Amniotic stem cell (primary cell): ENCODE data around the gene ARHGAP32.

Experiments used
- DNase-seq: peaks from one replicate; lab custom pipeline; 2025; lab: John Stamatoyannopoulos, UW

Gene ARHGAP32

DNA sequence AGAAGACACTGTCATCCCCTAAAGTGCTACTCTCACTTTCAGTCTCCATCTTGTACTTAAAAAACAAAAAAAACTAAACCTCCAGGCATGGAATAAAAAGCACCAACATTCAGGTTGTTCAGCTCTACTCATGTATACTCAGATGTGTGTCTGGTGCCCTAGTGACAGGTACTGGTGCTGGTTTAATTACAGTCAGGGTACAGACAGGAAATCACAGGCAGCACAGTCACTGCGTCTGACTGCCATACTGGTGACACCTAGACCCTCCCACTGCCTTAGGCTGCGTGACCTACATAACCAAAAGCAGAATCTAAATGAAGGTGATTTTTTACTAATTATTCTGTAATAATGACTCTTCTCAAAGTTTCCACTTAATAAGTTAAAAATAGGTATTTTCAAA lies at the start of gene ARHGAP32:
Gene ARHGAP32 (minus strand): TSS at position 176 of the 400 bp plus-strand sequence. CDS start 127 bp downstream, at position 49.
- DNase-seq = no peak

DNA sequence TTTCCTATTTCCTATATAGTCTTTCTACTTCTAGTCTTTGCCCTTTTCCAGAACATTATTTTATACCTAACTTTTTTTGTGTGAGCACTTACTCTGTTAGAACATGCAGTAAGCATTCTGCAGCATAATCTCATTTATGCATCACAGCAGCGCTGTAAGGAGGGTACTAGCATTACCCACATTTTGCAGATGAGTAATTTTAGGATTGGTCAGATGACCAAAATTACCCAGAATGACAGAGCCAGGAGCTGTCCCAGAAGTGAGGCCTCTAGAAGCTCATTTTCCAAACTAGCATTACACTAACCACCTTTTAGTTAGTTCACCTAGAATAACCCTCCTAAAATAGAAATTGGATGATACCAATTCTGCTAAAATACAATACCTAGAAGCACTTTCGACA lies 47.1 kb upstream of the ARHGAP32 start:
- no peak for DNase-seq

DNA sequence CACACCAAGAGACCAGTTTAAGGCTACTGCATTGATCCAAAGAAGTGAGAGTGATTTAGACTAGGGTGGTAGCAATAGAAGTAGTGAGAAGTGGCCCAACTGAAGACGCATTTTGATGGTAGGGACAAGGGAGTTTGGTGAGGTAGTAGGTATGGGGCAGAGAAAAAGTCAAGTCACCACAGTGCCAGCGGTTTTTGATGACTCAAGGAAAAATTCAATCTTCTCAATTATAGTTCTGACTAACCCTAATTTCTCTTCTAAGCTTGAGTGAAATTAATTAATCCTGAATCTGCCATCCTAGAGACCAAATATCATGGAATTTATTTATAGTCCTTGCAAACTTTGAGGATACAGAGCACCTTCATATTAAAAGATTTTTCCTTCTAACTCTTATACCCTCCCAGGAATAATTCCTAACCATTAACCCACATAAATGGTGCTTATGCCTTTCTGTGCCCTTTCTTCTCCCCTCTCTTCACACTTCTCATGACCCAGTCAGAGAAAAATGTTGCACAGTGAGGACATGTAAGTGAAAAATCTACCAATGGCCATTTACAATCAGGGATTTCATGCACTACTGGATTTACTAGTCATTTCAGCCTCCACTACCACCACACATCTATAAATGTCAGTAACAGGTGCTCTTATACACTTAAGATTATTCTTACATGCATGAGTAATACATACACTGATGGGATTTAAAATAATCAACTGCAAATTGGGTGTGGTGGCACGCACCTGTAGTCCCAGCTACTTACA lies 45.9 kb upstream of the ARHGAP32 start:
- no peak for DNase-seq

DNA sequence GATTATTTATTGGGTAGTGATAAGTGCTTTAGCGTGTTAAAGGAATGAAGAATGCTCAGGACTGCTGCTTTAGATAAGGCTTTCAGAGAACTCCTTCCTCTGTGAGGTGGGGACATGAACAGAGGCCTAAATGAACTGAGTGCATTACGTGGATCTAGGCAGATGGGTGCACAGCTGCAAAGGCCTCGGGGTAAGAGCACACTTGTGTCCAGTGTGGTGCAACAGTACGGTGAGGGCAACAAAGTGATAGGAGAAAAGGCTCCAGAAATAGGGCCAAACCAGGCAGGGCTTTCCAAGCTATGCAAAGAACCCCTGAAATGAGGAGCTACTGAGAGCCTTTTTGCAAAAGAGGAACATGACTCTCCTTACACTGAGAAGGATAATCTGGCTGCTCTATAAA lies 45.3 kb upstream of the ARHGAP32 start:
- DNase-seq = no peak

DNA sequence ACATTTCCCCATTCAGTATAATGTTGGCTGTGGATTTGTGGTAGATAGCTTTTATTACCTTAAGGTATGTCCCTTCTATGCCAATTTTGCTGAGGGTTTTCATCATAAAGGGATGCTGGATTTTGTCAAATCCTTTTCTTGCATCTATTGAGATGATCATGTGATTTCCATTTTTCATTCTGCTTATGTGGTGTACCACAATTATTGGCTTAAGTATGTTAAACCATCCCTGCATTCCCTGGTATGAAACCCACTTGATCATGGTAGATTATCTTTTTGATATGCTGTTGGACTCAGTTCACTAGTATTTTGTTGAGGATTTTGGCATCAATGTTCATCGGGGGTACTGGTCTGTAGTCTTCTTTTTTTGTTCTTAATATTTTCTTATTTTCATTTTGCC lies 44.7 kb upstream of the ARHGAP32 start:
- no peak for DNase-seq

DNA sequence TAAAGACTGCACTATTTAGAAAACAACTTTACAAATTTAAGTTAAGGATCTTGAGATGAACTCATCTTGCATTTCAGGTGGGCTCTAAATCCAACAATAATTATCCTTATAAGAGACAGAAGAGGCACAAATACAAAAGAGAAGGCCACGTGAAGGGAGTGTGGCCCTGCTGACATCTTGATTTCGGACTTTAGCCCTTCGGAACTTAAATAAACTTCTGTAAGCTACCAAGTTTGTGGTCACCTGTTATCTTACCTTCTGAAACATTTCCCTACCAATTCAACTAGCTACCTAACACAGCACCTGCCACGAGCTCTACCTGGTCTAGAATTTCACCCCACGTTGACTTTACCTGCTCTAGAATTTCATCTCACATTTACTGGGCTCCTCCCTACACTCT lies 42.9 kb upstream of the ARHGAP32 start:
- no peak for DNase-seq

DNA sequence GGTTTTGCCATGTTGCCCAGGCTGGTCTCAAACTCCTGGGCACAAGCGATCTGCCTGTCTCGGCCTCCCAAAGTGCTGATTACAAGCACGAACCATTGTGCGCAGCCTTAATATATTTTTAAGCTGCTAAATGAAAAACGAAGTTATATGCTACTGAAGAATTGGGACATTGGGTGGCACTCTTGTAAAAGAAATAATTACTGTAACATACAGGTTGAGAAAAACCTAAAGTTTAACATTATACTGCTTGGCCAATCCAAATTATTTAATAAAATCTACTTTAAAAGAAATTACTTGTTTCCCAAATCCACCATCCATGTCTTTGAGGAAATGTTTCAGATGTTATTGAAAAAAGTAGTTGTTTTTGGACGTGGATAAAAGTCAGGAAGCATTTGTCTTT lies 37.9 kb upstream of the ARHGAP32 start:
- DNase-seq = no peak

DNA sequence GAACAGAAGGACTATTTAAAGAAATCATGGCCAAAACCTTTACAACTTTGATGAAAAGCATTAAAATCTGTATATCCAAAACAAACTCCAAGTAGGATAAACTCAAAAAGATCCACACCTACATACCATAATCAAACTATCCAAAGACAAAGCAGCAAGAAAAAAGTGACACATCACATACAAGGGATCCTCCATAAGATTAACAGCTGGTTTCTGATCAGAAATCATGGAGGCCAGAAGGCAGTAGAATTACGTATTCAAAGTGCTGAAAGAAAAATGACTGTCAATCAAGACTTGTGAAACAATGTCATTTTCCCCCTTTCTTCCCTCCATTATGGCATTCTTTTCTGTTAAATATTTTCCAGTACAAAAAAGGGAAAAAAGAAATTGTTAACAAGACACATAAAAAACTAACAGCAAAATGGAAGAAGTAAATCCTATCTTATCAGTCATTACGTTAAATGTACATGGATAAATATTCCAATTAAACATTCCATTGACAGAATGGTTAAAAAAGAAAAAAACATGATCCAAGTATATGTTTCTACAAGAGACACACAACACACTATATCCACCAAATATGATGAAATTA lies 34.2 kb upstream of the ARHGAP32 start:
- no peak for DNase-seq

DNA sequence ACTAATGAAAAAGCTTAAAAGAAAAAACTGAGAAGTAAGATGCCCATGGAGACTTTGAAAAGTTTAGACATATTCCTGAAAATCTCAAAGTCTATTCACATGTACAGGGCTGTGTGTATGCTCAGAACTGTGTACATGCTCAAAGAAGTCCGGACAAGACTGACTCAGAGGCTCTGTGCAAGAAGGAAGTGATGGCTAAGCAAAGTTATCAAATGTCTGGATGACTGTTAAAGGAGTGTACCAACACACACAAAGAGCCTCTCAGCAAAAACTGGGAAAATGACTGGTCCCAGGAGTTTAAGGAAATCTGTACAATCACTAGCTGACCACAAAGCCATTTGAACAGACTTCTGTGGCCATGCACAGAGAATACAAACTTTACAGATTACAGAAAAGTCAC lies 33.1 kb upstream of the ARHGAP32 start:
- DNase-seq = no peak

DNA sequence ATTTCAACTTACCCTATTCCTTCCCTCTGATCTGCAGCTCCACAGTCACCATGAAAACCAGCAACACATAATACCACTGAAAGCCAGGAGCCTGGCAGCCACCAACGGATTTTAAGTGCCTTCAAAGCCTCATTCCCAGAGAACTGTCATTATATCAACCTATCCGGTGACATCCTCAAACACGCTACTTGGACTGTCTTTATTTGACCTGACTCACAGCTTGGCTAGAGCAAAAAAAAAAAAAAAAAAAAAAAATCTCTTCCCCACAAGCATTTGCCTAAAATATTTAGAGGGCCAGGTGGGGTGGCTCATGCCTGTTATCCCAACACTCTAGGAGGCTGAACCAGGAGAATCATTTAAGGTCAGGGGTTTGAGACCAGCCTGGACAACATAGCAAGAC lies 32.4 kb upstream of the ARHGAP32 start:
- DNase-seq = no peak

DNA sequence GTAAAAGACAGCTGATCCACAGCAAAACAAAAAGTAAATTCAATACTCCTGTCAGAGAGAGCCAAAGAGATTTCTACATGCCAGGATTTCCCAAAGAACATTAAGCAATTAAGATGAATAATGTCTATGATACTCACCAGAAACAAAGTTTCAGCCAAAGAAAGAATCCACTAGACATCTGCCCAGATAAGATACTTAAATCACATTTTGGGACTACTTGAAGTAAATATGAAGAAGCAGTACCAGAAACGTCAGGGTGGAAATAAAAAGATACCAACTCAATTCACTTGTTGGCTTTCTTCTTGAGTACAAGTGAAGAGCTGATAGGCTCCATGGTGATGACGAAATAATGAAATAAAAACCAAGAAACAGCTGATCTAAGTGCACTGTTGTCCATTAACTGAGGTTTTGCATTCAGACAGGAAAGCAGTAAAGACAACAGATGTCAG lies 31.6 kb upstream of the ARHGAP32 start:
- no peak for DNase-seq

DNA sequence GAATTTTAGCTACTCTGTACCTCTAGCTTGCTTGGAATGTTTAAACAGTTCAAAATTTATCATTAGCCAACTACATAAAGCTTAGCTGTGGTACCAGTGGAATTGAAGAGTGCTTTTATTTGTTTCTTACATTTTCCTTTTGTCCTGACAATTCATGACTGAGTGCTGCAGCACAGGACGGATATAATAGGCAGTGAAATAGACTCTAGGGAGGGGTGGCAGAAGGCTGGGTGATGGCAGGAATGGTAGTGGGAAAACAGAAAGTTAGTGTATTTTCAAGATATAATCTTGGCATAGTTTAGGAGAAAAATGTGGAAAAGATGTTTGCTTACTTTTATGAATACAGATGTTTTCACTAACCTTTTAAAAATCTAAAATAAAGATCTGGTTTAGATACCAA lies 31.1 kb upstream of the ARHGAP32 start:
- no peak for DNase-seq

DNA sequence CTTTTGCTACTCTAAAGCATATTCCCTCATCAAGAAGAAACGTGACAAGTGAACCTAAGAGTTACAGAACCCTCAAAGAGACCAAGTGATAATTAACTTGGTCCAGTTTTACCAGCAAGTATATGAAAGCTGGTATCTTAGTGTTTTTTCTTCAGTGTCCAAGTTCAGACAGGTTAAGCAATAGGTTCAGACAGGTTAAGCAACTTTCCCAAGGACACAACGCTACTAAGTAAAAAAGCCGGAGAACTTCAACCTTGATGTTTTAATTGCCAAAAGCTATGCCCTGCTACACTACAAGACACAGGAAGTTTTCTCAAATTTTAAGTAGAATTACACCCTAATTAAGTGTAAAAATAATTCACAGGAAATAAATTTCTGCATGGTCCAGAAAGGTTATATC lies 30.0 kb upstream of the ARHGAP32 start:
- no peak for DNase-seq

DNA sequence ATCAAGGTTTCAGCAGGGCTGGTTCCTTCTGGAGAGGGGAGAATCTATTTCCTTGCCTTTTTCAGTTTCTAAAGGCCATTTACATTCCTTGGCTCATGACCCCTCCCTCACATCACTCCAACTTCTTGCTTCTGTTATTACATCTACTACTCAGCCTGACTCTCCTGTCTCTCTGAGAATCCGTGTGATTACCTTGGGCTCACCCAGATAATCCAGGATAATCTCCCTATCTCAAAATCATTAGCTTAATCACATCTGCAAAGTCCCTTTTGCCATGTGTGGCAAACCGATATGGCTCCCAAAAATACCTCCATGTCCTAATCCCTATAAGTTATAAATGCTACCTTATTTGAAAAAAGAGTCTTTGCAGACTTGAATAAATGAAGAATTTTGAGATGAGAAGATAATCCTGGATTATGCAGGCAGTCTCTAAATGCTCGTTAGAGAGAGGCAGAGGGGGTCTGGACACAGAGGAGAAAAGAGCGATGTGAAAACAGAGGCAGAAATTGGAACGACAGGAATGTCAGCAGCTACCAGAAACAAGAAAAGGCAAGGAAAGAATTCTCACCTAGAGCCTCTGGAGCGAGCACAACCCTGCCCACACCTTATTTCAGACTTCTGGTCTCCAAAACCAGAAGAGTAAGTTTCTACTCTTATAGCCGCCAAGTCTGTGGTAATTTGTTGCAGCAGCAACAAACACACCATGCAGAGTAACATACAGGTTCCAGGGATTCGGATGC lies 23.6 kb upstream of the ARHGAP32 start:
- no peak for DNase-seq

DNA sequence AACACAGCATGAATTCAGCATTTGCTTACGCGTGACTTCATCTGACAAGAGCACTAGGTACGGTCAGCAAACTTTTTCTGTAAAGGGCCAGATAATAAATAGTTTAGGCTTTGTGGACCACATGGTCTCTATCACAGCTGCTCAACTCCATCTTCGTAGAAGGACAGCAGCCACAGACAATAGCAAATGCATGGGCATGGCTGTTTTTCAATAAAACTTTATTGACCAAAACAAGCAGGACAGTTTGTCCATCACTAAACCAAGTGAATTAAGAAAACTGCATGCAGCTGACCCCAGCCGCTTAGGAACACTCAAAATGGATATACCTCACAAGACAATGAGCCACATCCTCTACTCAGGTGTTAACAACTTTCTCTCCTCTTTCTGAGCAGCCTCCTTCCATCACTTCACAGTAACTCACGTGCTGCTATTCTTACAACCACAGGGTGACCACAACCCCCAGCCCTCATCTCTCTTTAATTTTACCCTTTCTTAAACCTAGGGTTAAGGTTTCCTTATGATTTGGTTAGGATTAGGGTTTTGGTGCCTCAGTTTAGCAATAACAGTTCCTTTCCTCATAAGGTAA lies 22.7 kb upstream of the ARHGAP32 start:
- DNase-seq = no peak

DNA sequence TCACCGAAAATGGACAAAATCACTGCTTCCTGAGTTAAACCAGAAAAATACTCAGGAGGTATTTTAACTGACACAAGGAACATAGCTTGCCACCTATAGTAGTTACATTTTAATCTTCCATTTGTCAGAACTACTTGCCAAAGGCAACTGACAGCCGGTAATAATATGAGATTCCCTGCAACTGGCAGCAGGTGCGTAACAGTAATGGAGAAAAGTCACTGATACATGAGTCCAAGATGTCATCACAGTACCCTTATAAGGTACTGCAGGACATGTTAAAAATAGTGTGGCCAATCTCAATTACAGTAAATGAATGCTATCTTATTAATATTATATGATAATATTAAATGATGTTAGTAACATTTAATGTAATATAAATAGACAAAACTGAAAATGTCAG lies 21.1 kb upstream of the ARHGAP32 start:
- no peak for DNase-seq

DNA sequence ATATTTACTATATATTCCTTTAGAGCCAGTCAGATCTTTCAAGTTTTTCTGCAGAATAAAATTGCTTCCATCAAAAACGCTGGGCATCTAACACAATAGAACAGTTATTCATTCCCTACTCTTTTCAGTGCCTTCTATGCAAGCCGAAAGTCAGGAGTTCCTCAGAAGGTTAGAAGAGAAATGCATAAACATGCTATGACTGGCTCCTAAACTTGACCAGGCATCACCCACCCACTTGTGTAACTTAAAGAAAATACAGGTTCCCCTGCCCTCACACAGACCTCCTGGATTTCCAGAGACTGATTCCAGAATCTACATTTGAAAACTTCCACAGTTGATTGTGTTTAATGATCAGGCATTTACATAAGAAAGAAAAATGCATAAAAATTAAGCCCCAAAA lies 19.3 kb upstream of the ARHGAP32 start:
- no peak for DNase-seq

DNA sequence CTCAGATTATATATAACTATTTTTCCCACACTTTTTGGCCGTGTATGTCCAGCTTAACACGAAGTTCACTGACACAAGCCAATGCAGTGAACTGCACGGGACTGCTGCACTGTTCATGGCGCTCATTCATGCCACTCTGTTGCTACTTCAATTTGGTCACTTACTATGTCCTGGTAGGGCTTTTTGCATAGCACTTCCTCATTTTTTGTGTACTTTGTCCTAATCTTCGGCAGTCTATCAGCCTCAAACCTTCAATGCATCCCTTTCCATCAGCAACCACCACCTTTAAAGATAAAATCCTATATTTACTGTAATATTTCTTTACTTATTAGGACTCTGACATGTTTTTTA lies 18.7 kb upstream of the ARHGAP32 start:
- DNase-seq = no peak

DNA sequence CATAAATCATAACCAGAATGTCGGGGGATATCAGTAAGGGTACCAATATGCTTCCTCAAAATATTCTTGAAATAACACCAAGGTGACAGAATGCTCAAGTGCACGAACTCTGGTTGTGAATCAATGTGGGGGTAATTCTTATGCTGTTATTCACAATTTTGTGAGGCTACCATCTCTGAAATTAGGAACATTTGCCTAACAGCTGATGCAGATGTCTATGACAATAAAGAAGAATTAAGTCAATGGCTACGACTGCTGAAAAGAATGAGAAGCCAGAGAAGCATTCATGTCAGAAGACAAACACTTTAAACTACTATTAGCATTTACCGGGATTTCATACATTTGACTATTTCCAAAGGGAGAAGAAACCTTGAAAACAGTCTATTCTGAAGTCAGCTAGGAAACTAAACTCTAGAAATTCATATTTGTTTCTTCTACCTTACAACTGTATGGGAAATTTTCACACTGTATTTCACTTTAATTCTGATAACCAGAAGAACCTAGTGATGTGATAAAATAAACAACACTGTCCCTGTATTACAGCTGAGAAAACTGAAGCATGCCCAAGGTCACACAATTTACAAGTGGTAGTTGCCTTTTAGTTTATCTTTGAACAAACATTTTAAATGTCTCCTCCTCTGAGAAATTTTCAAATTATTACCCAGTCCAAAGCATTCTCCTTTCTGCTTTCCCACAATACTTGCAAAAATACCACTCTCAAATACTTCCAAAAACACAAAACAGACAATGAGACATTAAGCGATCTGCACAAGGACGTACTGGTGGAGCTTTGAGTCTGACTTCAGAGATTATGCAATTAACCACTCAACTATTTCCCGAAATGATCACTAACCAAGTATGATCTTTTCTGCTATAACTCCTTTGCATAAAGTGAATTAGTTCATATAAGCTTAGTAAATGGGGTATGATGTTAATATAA lies 18.0 kb upstream of the ARHGAP32 start:
- DNase-seq = no peak

DNA sequence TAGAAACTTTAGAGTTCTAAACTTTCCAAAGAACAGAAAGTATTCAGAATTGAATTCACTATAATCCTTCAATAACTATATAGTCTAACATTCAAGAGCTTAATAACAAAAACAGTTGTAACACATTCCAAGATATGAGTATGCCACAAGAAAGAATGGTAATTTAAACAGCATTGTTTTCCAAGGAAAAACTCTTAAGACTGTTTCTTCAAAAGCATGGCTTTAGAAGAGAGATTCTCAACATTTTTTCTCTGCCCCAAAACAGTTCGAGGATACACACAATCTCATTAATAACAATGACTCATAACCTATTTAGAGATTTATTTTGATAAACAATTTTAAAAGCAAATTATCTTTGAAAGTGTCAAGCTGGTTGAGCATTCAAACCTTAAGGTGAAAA lies 16.7 kb upstream of the ARHGAP32 start:
- DNase-seq = no peak

DNA sequence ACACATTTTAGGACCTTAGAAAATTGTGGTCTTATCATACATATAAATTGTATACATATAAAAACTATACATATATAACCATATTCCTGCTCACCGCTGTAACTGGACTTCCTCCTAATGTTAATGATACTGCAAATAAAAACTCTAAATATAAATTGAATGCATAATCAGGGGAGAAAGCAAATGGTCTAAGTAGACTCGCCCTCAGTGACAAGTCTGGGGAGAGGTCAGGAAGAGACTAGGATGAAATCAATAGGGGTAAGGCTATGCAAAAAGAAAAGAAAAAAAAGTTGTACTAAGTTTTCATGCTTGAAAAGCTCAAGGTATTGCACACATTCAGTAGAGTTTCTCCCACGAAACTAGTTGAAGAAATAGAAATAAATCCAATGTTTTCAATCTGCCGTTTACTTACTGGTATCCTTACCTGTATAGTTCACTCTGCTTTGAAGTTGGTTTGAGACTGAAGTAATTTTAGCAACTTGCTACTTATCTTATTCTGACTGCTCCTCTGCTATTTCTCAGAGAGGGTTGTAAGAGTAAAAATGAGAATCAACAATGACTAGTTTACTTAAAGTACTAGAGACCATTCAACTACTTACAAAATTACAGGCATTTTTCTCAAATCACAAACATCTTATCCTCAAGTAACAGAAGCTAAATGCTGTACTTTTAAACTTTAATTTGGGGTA lies 12.2 kb upstream of the ARHGAP32 start:
- no peak for DNase-seq
